GM21528 (cell line): ENCODE measurements around the gene ABLIM1.

Source experiments
- ATAC-seq: cut with Tn5 transposase; IDR thresholded peaks from one replicate; pipeline ENCODE4 v1.9.1; 2021; ENCODE audit warnings: mild to moderate bottlenecking, moderate library complexity; ENCODE audit not compliant: unreplicated experiment, low FRiP score

Gene ABLIM1

DNA sequence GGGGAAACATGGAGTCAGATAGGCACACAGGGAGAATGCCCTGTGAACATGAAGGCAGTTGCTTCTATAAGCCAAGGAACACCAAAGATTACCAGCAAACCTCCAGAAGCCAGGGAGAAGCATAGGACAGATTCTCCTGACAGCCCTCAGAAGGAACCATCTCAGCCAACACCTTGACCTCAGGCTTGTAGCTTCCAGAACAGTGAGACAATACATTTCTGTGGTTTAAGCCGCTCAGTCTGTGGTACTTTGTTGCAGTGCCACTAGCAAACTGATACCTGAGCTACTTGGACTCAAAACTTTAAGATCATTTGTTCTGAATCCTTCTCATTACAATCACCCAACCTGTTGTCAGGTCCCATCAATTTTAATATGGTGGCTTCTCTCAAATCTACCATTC, 31.2 kb downstream of the ABLIM1 start:
- ATAC-seq: no peak

DNA sequence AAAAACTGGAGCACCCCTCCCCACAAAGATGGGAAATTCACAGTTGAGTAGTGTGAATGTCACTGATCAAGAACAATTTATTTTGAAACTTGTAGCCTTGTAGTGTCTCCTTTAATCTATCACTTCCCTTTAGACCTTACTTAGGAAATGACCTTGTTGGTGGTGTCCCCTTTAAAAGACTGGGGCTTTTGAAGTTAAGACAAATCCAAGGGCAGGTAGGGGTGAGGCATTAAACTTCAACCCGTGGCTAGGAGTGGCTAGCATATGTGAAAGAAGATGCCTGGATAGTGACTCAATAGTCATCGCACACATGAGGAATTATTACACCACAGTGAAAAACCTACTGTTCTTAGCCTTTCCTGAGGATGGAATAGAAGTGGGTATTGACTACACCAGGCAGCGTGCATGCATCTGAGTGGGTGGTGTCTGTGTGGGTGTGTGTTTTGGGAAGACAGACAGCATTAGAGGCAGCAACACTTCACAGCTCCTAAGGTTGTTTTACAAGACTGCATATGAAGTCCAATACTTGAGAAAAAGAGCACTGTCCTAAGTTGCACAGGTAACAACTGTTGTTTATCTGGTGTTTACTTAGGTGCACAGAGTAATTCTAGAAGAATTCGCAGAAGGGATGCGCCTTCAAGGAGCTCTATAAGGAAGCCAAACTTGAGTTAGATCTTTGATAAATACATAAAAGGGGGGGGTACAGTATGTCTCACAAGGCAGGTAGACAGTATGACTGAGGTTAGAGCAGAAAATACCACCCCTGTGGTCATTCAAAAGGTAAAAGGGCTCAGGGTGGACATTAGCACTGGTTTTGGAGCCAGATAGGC, 32.9 kb downstream of the ABLIM1 start:
- no peak for ATAC-seq

- ATAC-seq: no peak
These were observed 33.7 kb downstream of the ABLIM1 start for GRCh38 chr10:114624422-114624821.

- no peak for ATAC-seq
These were observed 34.3 kb downstream of the ABLIM1 start for GRCh38 chr10:114623661-114624294.

DNA sequence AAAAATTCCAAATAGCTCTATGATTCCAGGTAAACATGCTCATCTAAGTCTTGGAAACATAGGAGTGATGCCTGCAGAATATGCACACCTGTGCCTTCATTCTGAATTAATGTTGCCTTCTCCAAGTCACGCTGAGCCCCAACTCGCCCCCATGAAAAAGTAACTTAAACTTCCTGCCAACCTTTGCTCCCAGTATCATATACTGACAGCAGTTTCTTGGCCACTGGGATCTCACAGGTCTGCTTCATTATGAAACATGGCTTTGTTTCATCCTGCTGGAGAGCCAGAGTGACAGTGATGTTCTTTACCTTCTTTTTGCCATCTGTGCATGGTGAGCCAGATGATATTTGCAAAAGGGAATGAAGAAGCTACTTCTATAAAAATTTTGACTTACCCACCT, 34.9 kb downstream of the ABLIM1 start:
- ATAC-seq: no peak

DNA sequence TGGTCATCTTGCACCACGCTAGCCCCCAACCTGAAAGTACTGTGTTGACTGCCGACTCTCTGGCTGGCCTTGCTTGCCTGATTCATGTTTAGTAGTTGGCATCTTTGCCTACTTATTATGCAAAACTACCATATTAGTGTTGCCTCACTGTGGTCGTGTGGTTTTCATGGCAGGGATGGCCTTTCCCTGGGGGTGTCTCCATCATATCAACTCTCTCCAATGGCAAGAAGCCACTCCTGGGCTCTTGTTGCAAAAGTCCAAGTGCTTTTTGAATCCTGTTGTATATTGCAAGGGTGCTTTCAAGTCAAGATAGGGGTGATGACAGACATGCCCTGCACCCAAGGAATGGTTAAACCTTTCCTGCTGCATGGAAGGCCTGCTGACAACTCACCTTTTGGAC, 39.4 kb downstream of the ABLIM1 start:
- no peak for ATAC-seq

- no peak for ATAC-seq
These were observed 41.6 kb downstream of the ABLIM1 start for GRCh38 chr10:114616516-114616915.

DNA sequence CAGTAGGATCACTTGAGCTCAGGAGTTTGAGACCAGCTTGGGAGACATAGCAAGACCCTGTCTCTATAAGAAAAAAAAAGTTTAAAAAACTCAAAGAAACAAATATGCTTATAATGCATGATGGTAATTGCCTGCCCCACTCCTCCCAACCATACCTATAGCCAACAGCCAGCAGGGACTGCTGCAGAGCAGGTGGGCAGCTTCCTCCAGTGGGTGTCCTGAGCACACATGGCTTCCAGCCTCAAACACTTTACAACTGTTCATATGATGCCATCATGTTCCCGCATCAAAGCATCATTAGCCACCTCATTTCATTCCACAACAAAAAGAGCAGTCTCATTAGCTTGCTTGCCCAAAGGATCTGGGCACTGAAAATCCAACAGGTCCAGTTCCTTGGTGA, 42.0 kb downstream of the ABLIM1 start:
- ATAC-seq: no peak

- ATAC-seq: peak; percentile 94
These were observed 42.5 kb downstream of the ABLIM1 start for GRCh38 chr10:114615600-114616007.

DNA sequence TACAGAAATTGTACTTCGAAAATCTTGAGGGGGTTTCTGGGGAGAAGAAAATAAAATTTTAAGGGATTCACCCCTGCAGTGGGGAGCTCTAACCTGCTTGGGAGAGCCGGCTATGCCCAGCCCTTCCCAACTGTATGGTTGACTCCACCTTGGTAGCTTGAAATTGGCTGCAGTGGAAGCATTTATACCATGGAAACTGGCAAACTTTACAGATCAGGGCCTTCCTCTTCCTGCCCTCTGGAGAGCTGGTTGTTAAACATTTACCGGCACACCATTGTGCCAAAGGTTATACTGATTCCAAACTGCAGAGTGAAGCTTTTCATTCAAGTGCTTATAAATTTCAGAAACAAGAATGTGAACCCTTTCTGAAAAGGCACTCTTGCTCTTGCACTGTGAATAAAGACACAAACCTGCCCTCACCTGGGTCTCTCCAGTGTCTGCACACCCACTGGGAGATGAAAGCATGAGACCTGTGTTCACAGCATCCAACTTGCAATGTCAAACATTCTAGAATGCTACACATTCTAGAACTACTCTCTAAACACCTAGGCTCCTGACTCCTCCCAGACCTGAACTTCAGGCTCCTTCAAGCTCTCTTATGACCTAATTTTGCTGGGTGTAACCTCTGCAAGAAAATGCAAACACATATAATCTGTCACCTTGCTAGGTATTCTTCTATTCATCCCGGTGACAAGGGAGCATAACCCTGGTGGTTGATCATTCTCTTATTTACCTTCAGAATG, 44.7 kb downstream of the ABLIM1 start:
- no peak for ATAC-seq

DNA sequence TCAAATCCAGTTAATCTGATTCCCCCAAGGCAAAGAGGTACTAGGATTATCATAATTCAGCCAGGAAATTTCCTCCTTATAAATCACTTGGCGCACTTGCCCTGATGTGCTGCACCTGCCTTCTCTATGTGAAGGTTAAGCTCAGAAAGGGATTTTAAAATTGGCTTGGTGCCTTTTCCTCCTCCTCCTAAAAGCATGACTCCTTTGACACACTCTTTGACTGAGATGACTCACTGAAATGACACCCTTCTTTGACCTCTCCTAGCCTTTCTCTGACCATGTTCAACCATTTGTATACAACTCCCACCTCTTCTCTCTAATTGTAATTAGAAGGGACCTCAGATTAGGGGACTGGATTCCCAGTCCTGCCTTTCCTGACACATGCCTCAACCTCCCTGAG, 46.5 kb downstream of the ABLIM1 start:
- no peak for ATAC-seq

DNA sequence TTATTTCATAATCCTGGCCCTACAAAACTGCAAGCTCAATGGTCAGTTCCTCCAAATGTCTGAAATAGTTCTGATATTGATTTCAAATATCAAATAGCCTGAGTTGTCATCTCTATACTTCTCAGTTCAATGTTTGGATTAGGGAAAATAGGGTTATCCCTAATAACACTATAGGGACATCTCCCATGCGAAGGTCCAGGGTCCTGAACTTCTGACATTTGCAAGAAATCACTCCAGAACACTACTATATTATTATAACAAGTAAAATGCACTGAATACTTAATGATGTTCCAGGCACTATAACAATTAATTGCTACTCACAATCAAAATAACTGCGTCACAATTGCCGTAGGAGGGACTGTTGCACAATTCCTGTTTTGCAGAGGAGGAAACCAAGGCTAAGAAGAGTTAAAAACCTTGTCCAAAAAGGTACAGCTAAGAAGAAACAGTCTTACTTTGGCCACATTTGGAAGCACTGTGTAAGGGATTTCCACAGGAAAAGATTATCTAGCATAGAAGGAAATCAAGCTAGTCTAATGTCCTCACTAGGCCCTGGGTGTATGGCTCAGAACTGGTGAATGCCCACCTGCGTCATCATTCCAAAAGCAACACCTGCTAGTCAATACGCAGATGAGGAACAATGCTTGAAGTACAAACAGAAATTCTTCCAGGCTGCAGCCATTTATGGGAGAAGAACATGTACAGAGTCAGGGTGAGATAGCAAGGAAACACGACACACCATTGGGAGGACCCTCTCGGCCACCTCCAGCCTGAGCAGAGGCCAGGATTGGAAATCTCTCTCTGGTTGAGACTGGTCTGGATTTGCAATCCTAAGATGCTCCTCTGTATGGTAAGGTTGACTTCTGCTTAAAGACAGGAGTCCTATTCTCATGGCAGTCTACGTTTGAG, 48.3 kb downstream of the ABLIM1 start:
- no peak for ATAC-seq

GRCh38 chr10:114607358-114607998, 50.6 kb downstream of the ABLIM1 start:
- no peak for ATAC-seq

- ATAC-seq: peak; percentile 65
These were observed 52.8 kb downstream of the ABLIM1 start for GRCh38 chr10:114605155-114605797.

DNA sequence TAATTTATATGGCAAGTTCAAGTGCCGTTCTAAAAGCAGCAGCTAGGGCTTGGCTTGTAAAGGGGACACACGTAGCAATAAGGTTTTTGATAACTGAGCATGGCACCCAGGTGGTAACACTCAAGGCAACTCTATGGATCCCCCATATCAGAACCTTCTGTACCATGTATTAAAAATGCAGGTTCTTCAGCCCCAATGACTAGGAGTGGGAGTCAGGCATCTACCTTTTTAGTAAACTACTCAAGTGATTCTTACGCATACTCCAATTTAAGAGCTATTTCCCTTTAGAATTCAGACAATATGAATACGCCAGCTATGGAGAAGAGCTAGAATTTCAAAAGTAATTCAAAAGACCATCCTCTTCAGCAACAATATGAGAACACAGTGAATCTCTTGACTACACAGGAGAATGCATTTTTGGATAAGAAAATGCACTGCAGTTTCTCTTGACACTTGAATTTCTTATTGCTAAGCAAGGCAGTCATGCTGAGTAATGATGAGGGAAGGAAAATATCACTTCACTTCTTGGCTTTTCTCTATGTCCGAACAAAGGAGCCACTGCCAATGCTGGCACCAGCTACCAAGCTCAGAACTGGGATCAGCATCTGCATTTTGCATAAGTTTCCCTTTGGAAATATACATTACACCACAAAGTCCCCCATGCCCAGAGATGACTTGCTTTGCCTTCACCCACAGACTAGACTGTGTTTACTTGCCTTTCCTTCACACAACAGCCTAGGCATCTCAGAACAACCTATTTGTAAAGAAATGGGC, 53.5 kb downstream of the ABLIM1 start:
- no peak for ATAC-seq

DNA sequence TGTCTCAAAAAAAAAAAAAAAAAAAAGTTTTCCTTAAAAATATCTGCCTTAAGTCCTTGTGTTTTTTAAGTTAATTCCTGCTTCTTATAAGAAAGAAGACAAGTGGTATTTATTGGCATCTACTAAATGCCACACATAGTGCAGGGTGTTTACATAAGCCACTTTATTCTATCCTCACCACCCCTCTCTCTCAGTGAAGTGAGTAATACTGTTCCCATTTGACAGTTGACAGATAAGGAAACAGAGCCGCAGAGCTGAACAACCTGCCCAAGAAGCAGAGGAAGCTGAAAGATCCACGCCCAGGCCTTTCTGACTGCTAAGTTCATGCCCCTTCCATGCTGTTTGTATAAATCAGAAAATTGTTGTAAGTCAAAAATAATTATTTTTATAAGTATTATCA, 54.1 kb downstream of the ABLIM1 start:
- ATAC-seq: no peak

- no peak for ATAC-seq
These were observed 54.8 kb downstream of the ABLIM1 start for GRCh38 chr10:114603303-114603702.

GRCh38 chr10:114600057-114600456, 58.0 kb downstream of the ABLIM1 start:
- ATAC-seq: no peak

DNA sequence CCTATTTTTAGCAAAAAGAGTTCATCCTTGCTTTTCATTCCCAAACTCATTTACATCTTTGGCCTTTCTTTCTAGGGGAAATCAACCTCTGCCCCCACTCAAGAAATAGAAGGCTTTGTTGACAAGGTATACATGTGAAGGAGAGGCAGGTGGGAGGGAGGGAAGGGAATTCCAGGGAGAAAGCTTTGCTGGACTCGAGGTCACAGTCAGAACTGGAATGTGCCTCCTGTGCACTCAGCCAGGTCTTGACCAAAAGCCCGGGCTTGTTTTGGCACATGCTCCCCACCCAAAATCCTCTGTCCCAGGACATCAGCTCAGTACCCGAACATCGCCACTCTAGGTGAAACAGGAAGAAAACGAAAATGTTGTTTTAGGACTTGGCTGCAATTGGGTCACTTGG, 61.3 kb downstream of the ABLIM1 start:
- ATAC-seq: no peak
